ENCODE measurements around the gene EXOSC9.

GRCh38 chr4:121758925-121759568 lies 42.1 kb upstream of the EXOSC9 start:
- TF ChIP-seq EZH2 (IDR thresholded peaks at IDR 0.05; ENCODE audit: insufficient read depth, poor library complexity, severe bottlenecking), result no peak
- TF ChIP-seq EZH2phosphoT487 (IDR thresholded peaks at IDR 0.05; ENCODE audit: insufficient read depth, low read depth), result no peak

All from GM23248 (cell line).